Tibial artery (tissue), 4 donors: ENCODE measurements around the gene PVALB.
"Not testable (repeated sequence)": the region's sequence is repeated elsewhere in the genome, so short reads cannot be mapped to it uniquely, and the experiment has no call there.

Source experiments
- DNase-seq, 2 donors: peaks; one replicate each; pipeline ENCODE4 v3.0.0-alpha.2; 2019
- H3K27ac ChIP-seq, 2 donors: fragments of 200-600 bp; sonication (generic) in 1 of 2; 1 replicate in 1 of 2; 2 replicates in 1 of 2; pipeline ENCODE4 v1.5.1; 2018 to 2019; ENCODE audit warnings: mild to moderate bottlenecking in 1 of 2
- H3K27me3 ChIP-seq, 2 donors: fragments of 200-600 bp; sonication (generic) in 1 of 2; one replicate each; pipeline versions ENCODE4 v1.5.1 to v1.6.0; 2016 to 2019
- H3K36me3 ChIP-seq, 3 donors: fragments of 200-600 bp; sonication (generic) in 2 of 3; one replicate each; pipeline ENCODE4 v1.5.1; 2016 to 2019; ENCODE audit warnings: mild to moderate bottlenecking in 2 of 3
- H3K4me1 ChIP-seq, 4 donors: fragments of 200-600 bp; sonication (generic) in 2 of 4; 1 replicate in 3 of 4; 2 replicates in 1 of 4; pipeline ENCODE4 v1.5.1; 2016 to 2019
- H3K4me3 ChIP-seq, 2 donors: fragments of 200-600 bp; sonication (generic) in 1 of 2; 1 replicate in 1 of 2; 2 replicates in 1 of 2; pipeline ENCODE4 v1.5.1; 2018 to 2019; ENCODE audit warnings: mild to moderate bottlenecking in 2 of 2
- H3K9me3 ChIP-seq, 3 donors: fragments of 200-600 bp; sonication (generic) in 1 of 3; one replicate each; pipeline ENCODE4 v1.5.1; 2016 to 2019
- intact Hi-C: fragments of 100-400 bp; cut with DNase I; formaldehyde crosslinking; loops from one replicate; pipeline ENCODE4 v1.15.0; 2023; ENCODE audit warnings: low total_unique reads
- TF ChIP-seq, protein P1 (sequence below), 2 experiments: fragments of 200-600 bp in 1 of 2; fragments of 450-650 bp in 1 of 2; IDR thresholded peaks; one replicate each; pipeline ENCODE4 v1.5.1; 2017 to 2019; ENCODE audit warnings: antibody characterized with exemption in 2 of 2, mild to moderate bottlenecking in 1 of 2, moderate library complexity in 1 of 2

Gene PVALB

DNA sequence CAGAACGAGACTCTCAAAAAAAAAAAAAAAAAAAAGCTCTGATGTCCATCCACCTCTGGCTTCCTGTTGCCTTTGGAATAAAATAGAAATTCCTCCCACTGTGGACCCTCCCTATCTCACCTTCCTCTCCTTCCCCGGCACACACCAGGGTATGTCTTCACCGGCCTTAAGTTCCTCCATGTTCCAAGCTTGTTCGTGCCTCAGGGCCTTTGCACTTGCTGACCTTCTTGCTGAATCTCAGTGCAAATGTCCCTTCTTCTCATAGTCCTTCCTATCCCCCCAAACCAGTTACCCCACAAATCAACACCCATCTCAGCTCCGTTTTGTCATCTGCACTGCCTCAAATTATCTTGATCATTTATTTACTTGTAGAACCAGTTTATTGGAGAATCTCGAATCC is 61.5 kb downstream of the PVALB start:
- H3K4me3 ChIP-seq: no peak overlapping the region
- H3K36me3 ChIP-seq: peaks cover 0 to 7% (median 0%) of the 10 kb centered on the region in 3 donors
- DNase-seq: peak in 1 of 2 donors; percentile 3
- H3K4me1 ChIP-seq: no peaks in the 10 kb centered on the region
- peaks cover 0 to 41% of the 10 kb centered on the region in 2 donors for H3K27me3 ChIP-seq
- TF ChIP-seq, protein P1, sequence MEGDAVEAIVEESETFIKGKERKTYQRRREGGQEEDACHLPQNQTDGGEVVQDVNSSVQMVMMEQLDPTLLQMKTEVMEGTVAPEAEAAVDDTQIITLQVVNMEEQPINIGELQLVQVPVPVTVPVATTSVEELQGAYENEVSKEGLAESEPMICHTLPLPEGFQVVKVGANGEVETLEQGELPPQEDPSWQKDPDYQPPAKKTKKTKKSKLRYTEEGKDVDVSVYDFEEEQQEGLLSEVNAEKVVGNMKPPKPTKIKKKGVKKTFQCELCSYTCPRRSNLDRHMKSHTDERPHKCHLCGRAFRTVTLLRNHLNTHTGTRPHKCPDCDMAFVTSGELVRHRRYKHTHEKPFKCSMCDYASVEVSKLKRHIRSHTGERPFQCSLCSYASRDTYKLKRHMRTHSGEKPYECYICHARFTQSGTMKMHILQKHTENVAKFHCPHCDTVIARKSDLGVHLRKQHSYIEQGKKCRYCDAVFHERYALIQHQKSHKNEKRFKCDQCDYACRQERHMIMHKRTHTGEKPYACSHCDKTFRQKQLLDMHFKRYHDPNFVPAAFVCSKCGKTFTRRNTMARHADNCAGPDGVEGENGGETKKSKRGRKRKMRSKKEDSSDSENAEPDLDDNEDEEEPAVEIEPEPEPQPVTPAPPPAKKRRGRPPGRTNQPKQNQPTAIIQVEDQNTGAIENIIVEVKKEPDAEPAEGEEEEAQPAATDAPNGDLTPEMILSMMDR (IDR thresholded peaks at IDR 0.05): no peak
- no peak overlapping the region for H3K27ac ChIP-seq
- H3K9me3 ChIP-seq: no peaks in the 10 kb centered on the region
- intact Hi-C loops: no loop called here

DNA sequence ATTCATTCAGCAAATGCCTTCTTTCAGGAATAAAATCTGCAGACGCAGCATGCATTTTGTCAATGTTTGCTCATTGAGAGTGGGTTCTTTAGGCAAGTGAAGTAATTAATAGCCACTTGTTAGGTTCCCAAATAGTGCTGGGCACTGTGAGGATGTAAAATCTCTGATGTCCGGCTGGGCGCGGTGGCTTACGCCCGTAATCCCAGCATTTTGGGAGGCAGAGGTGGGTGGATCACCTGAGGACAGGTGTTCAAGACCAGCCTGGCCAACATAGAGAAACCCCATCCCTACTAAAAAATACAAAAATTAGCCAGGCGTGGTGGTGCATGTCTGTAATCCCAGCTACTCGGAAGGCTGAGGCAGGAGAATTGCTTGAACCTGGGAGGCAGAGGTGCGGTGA is 62.0 kb downstream of the PVALB start:
- H3K4me1 ChIP-seq, H3K4me3 ChIP-seq, H3K27ac ChIP-seq, H3K36me3 ChIP-seq, H3K9me3 ChIP-seq, intact Hi-C loops: not testable (repeated sequence)
- DNase-seq: peak in 1 of 2 donors; percentile 9
- peaks cover 0 to 41% of the 10 kb centered on the region in 2 donors for H3K27me3 ChIP-seq

DNA sequence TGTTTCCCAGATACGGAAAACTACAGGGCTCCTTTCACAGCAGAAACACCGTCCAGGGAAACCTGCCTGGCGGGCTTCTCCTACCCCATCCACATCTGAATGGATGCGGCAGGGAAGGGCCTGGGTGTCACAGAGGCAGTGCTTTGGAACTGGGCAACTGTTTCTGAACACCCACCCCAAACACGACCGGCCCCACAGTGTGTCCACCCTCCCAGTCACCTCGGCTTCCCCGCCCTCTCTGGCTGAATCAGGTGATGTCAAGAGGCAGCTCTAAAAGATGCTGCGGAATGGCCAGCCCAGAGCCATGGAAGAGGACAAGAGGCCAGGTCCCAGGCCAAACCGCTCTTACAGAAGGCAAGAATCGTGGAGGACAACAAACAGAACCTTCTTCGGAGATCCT is 62.9 kb downstream of the PVALB start:
- intact Hi-C loops: no loop called here
- H3K9me3 ChIP-seq: no peaks in the 10 kb centered on the region
- H3K36me3 ChIP-seq: no peaks in the 10 kb centered on the region
- DNase-seq: peak in 1 of 2 donors; percentile 42
- peaks cover 0 to 41% of the 10 kb centered on the region in 2 donors for H3K27me3 ChIP-seq
- no peaks in the 10 kb centered on the region for H3K4me1 ChIP-seq
- H3K27ac ChIP-seq: no peak overlapping the region
- TF ChIP-seq, protein P1 (IDR thresholded peaks at IDR 0.05): no peak
- H3K4me3 ChIP-seq: no peak overlapping the region

DNA sequence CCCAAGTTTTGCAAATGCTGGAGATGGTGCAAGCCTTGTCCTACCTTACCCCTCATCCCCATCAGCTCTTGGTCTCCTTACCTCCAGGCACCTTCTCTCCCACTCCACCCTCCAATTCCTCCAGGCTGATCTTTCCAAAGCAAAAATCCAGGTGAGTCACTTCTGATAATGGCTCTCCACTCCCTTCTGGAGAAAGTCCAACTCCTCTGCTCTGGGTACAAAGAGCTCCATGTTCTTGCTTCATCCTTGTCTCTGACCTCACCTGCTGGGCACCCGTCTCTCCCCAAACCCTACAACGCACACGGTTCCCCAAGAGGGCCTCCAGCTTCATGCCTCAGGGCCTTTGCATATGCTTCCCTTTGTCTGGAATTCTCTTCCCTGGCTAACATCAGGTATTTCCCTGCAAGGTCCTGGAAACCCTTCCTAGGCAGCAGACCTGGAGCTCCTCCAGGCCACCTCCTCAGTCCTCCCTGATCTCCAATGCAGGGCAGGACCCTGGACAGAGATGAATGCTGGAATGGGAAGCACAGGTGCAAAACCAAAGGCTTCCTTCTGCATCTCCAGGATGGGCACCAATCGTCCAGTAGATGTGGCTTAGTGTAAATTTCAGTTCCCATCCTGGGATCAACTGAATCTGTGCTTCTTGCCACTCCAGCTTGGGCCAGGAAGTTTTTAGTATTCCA is 63.6 kb downstream of the PVALB start:
- Histone ChIP-seq H3K27ac (no peak overlapping the region), H3K36me3 (no peaks in the 10 kb centered on the region), H3K4me3 (no peak overlapping the region), H3K4me1 (no peaks in the 10 kb centered on the region), H3K9me3 (no peaks in the 10 kb centered on the region), H3K27me3 (peaks cover 0 to 41% of the 10 kb centered on the region in 2 donors)
- TF ChIP-seq, protein P1 (IDR thresholded peaks at IDR 0.05): no peak
- DNase-seq: peak in 1 of 2 donors; percentile 17
- intact Hi-C loops: no loop called here
